Neuronal stem cell (in vitro differentiated cells): ENCODE measurements around the gene AFAP1.

Experiments used
- DNase-seq: peaks from one replicate; pipeline ENCODE4 v3.0.0-alpha.2; 2013; ENCODE audit warnings: low spot score
- H2AFZ ChIP-seq: one replicate; pipeline ENCODE4 v1.6.1; 2013; ENCODE audit warnings: mild to moderate bottlenecking, low read length, inconsistent platforms
- H2AK5ac ChIP-seq: 2 replicates; pipeline ENCODE4 v1.6.1; 2013; ENCODE audit warnings: low read depth, mild to moderate bottlenecking, inconsistent platforms, low read length, moderate library complexity, mixed read lengths
- H2BK120ac ChIP-seq: 2 replicates; pipeline ENCODE4 v1.6.1; 2013; ENCODE audit warnings: low read depth, mild to moderate bottlenecking, inconsistent platforms, low read length, moderate library complexity, mixed read lengths
- H2BK12ac ChIP-seq: one replicate; pipeline ENCODE4 v1.6.1; 2013; ENCODE audit warnings: low read length, inconsistent platforms
- H2BK15ac ChIP-seq: 2 replicates; pipeline ENCODE4 v1.6.1; 2013; ENCODE audit warnings: mild to moderate bottlenecking, low read length, inconsistent platforms, mixed read lengths
- H2BK5ac ChIP-seq: one replicate; pipeline ENCODE4 v1.6.1; 2013; ENCODE audit warnings: inconsistent platforms, mild to moderate bottlenecking, low read length, moderate library complexity
- H3K14ac ChIP-seq: one replicate; pipeline ENCODE4 v1.6.1; 2013; ENCODE audit warnings: low read length, inconsistent platforms
- H3K18ac ChIP-seq: 2 replicates; pipeline ENCODE4 v1.6.1; 2013; ENCODE audit warnings: low read length, inconsistent platforms
- H3K23ac ChIP-seq: 2 replicates; pipeline ENCODE4 v1.6.1; 2013; ENCODE audit warnings: low read depth, mild to moderate bottlenecking, mixed read lengths, low read length, inconsistent platforms; ENCODE audit not compliant: poor library complexity
- H3K27ac ChIP-seq: replicated peaks from 3 replicates; pipeline ENCODE4 v1.5.1; 2013; ENCODE audit warnings: low read length, inconsistent platforms
- H3K27me3 ChIP-seq, 3 experiments: 2 replicates each; pipeline ENCODE4 v1.6.1; 2013; ENCODE audit warnings: low read length in 3 of 3, mild to moderate bottlenecking in 2 of 3, inconsistent platforms in 1 of 3, low read depth in 1 of 3, mixed read lengths in 1 of 3, moderate library complexity in 1 of 3; ENCODE audit not compliant: control insufficient read depth in 3 of 3, insufficient read depth in 3 of 3
- H3K36me3 ChIP-seq, 2 donors: replicated peaks in 1 of 2; 2 replicates each; pipeline ENCODE4 v1.6.1; 2013; ENCODE audit warnings: low read length in 2 of 2; ENCODE audit not compliant: control insufficient read depth in 2 of 2, insufficient read depth in 2 of 2
- H3K4ac ChIP-seq: 2 replicates; pipeline ENCODE4 v1.6.1; 2013; ENCODE audit warnings: inconsistent platforms, mild to moderate bottlenecking, low read length, moderate library complexity
- H3K4me1 ChIP-seq, 2 donors: 1 replicate in 1 of 2; 2 replicates in 1 of 2; pipeline ENCODE4 v1.6.1; 2013; ENCODE audit warnings: low read length in 2 of 2, low read depth in 1 of 2; ENCODE audit not compliant: control insufficient read depth in 2 of 2, insufficient read depth in 1 of 2
- H3K4me2 ChIP-seq: one replicate; pipeline ENCODE4 v1.6.1; 2013; ENCODE audit warnings: mild to moderate bottlenecking, low read length, inconsistent platforms; ENCODE audit not compliant: insufficient read depth, poor library complexity, severe bottlenecking
- H3K4me3 ChIP-seq, 2 donors: 2 replicates each; pipeline ENCODE4 v1.5.1; 2013; ENCODE audit warnings: low read length in 2 of 2, mild to moderate bottlenecking in 2 of 2, inconsistent platforms in 1 of 2, moderate library complexity in 1 of 2
- H3K79me1 ChIP-seq: one replicate; pipeline ENCODE4 v1.6.1; 2013; ENCODE audit warnings: low read depth, mild to moderate bottlenecking, inconsistent platforms, low read length, moderate library complexity
- H3K9ac ChIP-seq: one replicate; pipeline ENCODE4 v1.6.1; 2013; ENCODE audit warnings: mild to moderate bottlenecking, low read depth, low read length, inconsistent platforms; ENCODE audit not compliant: poor library complexity
- H3K9me3 ChIP-seq, 2 donors: replicated peaks in 1 of 2; 2 replicates each; pipeline versions ENCODE3 to v1.6.1; 2013; ENCODE audit warnings: low read length in 2 of 2, mild to moderate bottlenecking in 2 of 2, inconsistent platforms in 1 of 2, low read depth in 1 of 2, mixed read lengths in 1 of 2, moderate library complexity in 1 of 2; ENCODE audit not compliant: control insufficient read depth in 2 of 2, insufficient read depth in 1 of 2
- H4K8ac ChIP-seq: one replicate; pipeline ENCODE4 v1.6.1; 2013; ENCODE audit warnings: low read depth, mild to moderate bottlenecking, inconsistent platforms, low read length, moderate library complexity
- H4K91ac ChIP-seq: one replicate; pipeline ENCODE4 v1.6.1; 2013; ENCODE audit warnings: low read length, low read depth, mild to moderate bottlenecking, inconsistent platforms; ENCODE audit not compliant: poor library complexity
- WGBS, 2 donors: extraction: QIAGEN DNeasy Blood & Tissue Kit; methylation state at CpG; one replicate each; pipeline ENCODE4 v1.1.7; 2013; ENCODE audit warnings: missing lambda C conversion rate in 2 of 2, mixed read lengths in 1 of 2; ENCODE audit not compliant: insufficient read length in 2 of 2, insufficient replicate concordance in 1 of 2; ENCODE audit errors: extremely low coverage in 2 of 2; 5-methylcytosine and 5-hydroxymethylcytosine counted together

The AFAP1 gene

GRCh38 chr4:7765666-7766065 lies 174.0 kb downstream of the AFAP1 start:
- Histone ChIP-seq H3K9me3 (no peaks in the 10 kb centered on the region), H3K4me3 (no peak overlapping the region), H3K23ac (peak overlapping the region; percentile 49), H4K91ac (no peak overlapping the region), H2BK120ac (no peak overlapping the region), H3K36me3 (peaks cover 6 to 10% of the 10 kb centered on the region in 2 donors), H3K4me2 (no peak overlapping the region), H2BK15ac (no peak overlapping the region), H3K27me3 (no peaks in the 10 kb centered on the region), H3K4ac (no peak overlapping the region), H2BK5ac (peak overlapping the region; percentile 77), H3K9ac (peak overlapping the region; percentile 30), H3K79me1 (peaks cover 2% of the 10 kb centered on the region), H3K18ac (no peak overlapping the region), H2BK12ac (no peak overlapping the region), H3K27ac (no peak overlapping the region), H3K14ac (no peak overlapping the region), H3K4me1 (peaks cover 6 to 16% of the 10 kb centered on the region in 2 donors), H2AFZ (no peak overlapping the region), H2AK5ac (peak overlapping the region; percentile 48), H4K8ac (no peak overlapping the region)
- no peak for DNase-seq
- WGBS, 2 donors, result no CpG with 5 or more reads among the region's 12 CpGs

GRCh38 chr4:7764466-7764865 lies 175.2 kb downstream of the AFAP1 start:
- no peak overlapping the region for H2AK5ac ChIP-seq
- H3K18ac ChIP-seq, result no peak overlapping the region
- no peak overlapping the region for H4K8ac ChIP-seq
- H2BK120ac ChIP-seq, result no peak overlapping the region
- no peak overlapping the region for H3K4me2 ChIP-seq
- no CpG with 5 or more reads among the region's 5 CpGs for WGBS, 2 donors
- no peak overlapping the region for H2BK5ac ChIP-seq
- no peak overlapping the region for H3K27ac ChIP-seq
- peaks cover 6 to 10% of the 10 kb centered on the region in 2 donors for H3K36me3 ChIP-seq
- no peak overlapping the region for H2BK15ac ChIP-seq
- H3K27me3 ChIP-seq, result no peaks in the 10 kb centered on the region
- no peaks in the 10 kb centered on the region for H3K9me3 ChIP-seq
- no peak overlapping the region for H3K9ac ChIP-seq
- H2AFZ ChIP-seq, result no peak overlapping the region
- no peak overlapping the region for H3K23ac ChIP-seq
- H3K4me3 ChIP-seq, result no peak overlapping the region
- peaks cover 3 to 7% of the 10 kb centered on the region in 2 donors for H3K4me1 ChIP-seq
- no peak for DNase-seq
- H2BK12ac ChIP-seq, result no peak overlapping the region
- H3K79me1 ChIP-seq, result peaks cover 2% of the 10 kb centered on the region
- H3K4ac ChIP-seq, result no peak overlapping the region
- no peak overlapping the region for H4K91ac ChIP-seq
- H3K14ac ChIP-seq, result no peak overlapping the region

GRCh38 chr4:7763788-7764187 lies 175.9 kb downstream of the AFAP1 start:
- peaks cover 2% of the 10 kb centered on the region for H3K79me1 ChIP-seq
- H2BK5ac ChIP-seq, result no peak overlapping the region
- no CpG with 5 or more reads among the region's 10 CpGs for WGBS, 2 donors
- no peak overlapping the region for H3K27ac ChIP-seq
- H2AK5ac ChIP-seq, result no peak overlapping the region
- H2AFZ ChIP-seq, result no peak overlapping the region
- H3K9me3 ChIP-seq, result no peaks in the 10 kb centered on the region
- H3K18ac ChIP-seq, result no peak overlapping the region
- no peak overlapping the region for H4K8ac ChIP-seq
- H3K14ac ChIP-seq, result no peak overlapping the region
- H3K36me3 ChIP-seq, result peaks cover 6 to 10% of the 10 kb centered on the region in 2 donors
- H2BK120ac ChIP-seq, result no peak overlapping the region
- no peak overlapping the region for H4K91ac ChIP-seq
- no peaks in the 10 kb centered on the region for H3K27me3 ChIP-seq
- H2BK12ac ChIP-seq, result no peak overlapping the region
- no peak overlapping the region for H2BK15ac ChIP-seq
- no peak overlapping the region for H3K9ac ChIP-seq
- DNase-seq, result no peak
- no peak overlapping the region for H3K4me2 ChIP-seq
- H3K4ac ChIP-seq, result no peak overlapping the region
- H3K4me1 ChIP-seq, result peaks cover under 1 to 3% of the 10 kb centered on the region in 2 donors
- no peak overlapping the region for H3K4me3 ChIP-seq
- no peak overlapping the region for H3K23ac ChIP-seq

GRCh38 chr4:7763106-7763505 lies 176.6 kb downstream of the AFAP1 start:
- Histone ChIP-seq H3K4me1 (peaks cover 1 to 5% of the 10 kb centered on the region in 2 donors), H3K36me3 (peaks cover 3 to 10% of the 10 kb centered on the region in 2 donors)
- no CpG with 5 or more reads among the region's 16 CpGs for WGBS, 2 donors

More at GRCh38 chr4:7763106-7763505, 176.6 kb downstream of the AFAP1 start:
- no peak overlapping the region for H3K4me3 ChIP-seq
- no peaks in the 10 kb centered on the region for H3K27me3 ChIP-seq
- H3K14ac ChIP-seq, result no peak overlapping the region
- no peak overlapping the region for H2BK12ac ChIP-seq
- H3K27ac ChIP-seq, result no peak overlapping the region
- no peak overlapping the region for H4K91ac ChIP-seq
- no peaks in the 10 kb centered on the region for H3K9me3 ChIP-seq
- H3K23ac ChIP-seq, result peak overlapping the region; percentile 77
- no peak overlapping the region for H3K4me2 ChIP-seq
- H2BK15ac ChIP-seq, result no peak overlapping the region
- no peak overlapping the region for H4K8ac ChIP-seq
- H2BK5ac ChIP-seq, result no peak overlapping the region
- peak overlapping the region; percentile 73 for H3K18ac ChIP-seq
- no peak overlapping the region for H3K9ac ChIP-seq
- H3K79me1 ChIP-seq, result peaks cover 2% of the 10 kb centered on the region
- H2AK5ac ChIP-seq, result no peak overlapping the region
- no peak overlapping the region for H3K4ac ChIP-seq
- no peak overlapping the region for H2AFZ ChIP-seq
- H2BK120ac ChIP-seq, result no peak overlapping the region
- DNase-seq, result no peak
